Fibroblast of mammary gland (primary cell): ENCODE measurements around the gene SAPCD2.

Experiments
- DNase-seq: peaks from one replicate; pipeline ENCODE4 v3.0.0-alpha.2; 2010; ENCODE audit warnings: low read depth
- H3K4me3 ChIP-seq: 2 replicates; pipeline ENCODE4 v1.5.1; 2011; ENCODE audit warnings: low read depth, mild to moderate bottlenecking, low read length, moderate library complexity; ENCODE audit not compliant: control insufficient read depth
- TF ChIP-seq, protein P1 (sequence below): conservative IDR thresholded peaks from 2 replicates; pipeline ENCODE4 v1.5.1; 2011; ENCODE audit warnings: low read depth, low read length, inconsistent platforms; ENCODE audit not compliant: control insufficient read depth, insufficient read depth

Gene SAPCD2

DNA sequence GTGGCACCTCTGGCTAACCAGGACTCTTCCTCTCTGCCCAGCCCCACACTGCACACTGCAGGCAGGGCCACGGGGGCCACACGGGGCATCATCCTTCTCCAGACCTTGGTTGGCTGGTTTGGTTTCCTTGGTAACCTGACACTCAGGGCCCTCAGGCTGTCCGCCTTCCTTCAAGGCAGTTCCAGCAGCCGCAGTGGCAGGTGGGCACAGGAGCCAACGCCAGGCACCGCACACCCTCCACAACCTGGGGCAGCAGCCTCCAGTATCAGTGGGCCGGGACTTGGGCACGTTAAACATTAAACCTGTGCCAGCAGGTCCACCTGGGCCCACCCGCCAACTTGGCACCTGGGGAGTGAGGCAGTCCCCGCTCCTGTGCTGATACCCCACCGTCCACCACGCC is 26.3 kb downstream of the SAPCD2 start:
- DNase-seq: no peak
- TF ChIP-seq, protein P1, sequence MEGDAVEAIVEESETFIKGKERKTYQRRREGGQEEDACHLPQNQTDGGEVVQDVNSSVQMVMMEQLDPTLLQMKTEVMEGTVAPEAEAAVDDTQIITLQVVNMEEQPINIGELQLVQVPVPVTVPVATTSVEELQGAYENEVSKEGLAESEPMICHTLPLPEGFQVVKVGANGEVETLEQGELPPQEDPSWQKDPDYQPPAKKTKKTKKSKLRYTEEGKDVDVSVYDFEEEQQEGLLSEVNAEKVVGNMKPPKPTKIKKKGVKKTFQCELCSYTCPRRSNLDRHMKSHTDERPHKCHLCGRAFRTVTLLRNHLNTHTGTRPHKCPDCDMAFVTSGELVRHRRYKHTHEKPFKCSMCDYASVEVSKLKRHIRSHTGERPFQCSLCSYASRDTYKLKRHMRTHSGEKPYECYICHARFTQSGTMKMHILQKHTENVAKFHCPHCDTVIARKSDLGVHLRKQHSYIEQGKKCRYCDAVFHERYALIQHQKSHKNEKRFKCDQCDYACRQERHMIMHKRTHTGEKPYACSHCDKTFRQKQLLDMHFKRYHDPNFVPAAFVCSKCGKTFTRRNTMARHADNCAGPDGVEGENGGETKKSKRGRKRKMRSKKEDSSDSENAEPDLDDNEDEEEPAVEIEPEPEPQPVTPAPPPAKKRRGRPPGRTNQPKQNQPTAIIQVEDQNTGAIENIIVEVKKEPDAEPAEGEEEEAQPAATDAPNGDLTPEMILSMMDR: no peak
- H3K4me3 ChIP-seq: no peak overlapping the region

- TF ChIP-seq, protein P1: no peak
- no peak for DNase-seq
- no peak overlapping the region for H3K4me3 ChIP-seq
Measured at GRCh38 chr9:137042751-137043727, 27.3 kb downstream of the SAPCD2 start.

DNA sequence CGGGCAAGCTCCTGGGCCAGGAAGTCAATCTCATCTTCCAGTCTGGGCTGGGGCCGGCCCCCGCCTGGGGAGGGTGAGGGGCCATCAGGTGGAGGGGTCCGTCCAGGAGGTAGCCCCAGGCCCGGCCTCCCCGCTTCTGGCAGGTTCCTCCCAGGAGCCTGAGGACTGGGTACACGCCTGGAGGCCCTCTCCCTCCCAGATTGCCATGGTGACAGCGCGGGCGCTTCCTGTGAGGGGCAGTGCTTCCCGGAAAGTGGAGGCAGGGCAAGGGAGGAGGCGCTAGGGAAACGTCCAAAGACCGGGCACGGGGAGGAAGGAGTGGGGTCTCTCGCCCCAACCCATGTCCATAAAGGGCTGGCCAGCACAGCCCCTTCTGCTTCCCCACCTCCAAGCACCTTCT is 29.2 kb downstream of the SAPCD2 start:
- TF ChIP-seq, protein P1: no peak

GRCh38 chr9:137040568-137040967 is 29.8 kb downstream of the SAPCD2 start:
- DNase-seq: no peak
- TF ChIP-seq, protein P1: no peak
- H3K4me3 ChIP-seq: no peak overlapping the region

More for the DNA sequence above, 29.2 kb downstream of the SAPCD2 start:
- H3K4me3 ChIP-seq: no peak overlapping the region
- DNase-seq: no peak

- DNase-seq: no peak
- TF ChIP-seq, protein P1: no peak
- no peak overlapping the region for H3K4me3 ChIP-seq
Measured at GRCh38 chr9:137039611-137040366, 30.6 kb downstream of the SAPCD2 start.

DNA sequence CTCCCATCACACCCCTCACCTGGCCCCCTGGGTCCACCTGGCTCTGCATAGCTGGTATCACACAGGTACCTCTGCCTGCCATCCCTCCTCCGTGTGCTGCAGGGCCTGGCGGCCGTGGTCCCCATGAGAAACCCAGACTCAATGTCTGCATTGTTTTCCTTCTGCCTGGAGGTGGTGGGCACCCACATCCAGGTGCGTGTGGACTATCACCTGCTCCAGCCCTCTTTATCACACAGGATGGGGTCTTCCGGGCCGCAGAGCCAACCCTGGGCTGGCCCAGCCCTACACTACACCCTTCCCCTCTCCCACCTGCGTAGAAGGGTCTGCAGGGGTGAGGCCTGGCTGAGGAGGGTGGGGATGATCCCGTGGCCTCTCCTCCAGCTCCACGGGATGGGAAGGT is 31.4 kb downstream of the SAPCD2 start:
- DNase-seq: no peak
- no peak overlapping the region for H3K4me3 ChIP-seq
- TF ChIP-seq, protein P1: no peak
